Breast epithelium (tissue), 4 donors: Measurements from ENCODE around the gene ABHD14A. TPM values are rescaled to one million over a fixed set of nuclear protein-coding genes. Genes with fewer than 3 reads are reported as not detected.

Experiments used
- DNase-seq, 2 donors: peaks; one replicate each; pipeline ENCODE4 v3.0.0-alpha.2; 2019; ENCODE audit warnings: low spot score in 2 of 2
- H3K27ac ChIP-seq, 2 donors: fragments of 200-600 bp; sonication (generic) in 1 of 2; one replicate each; pipeline ENCODE4 v1.5.1; 2016 to 2019; ENCODE audit warnings: mild to moderate bottlenecking in 1 of 2
- H3K27me3 ChIP-seq, 2 donors: fragments of 200-600 bp; sonication (generic) in 1 of 2; one replicate each; pipeline versions ENCODE4 v1.5.1 to v1.6.0; 2017 to 2019; ENCODE audit warnings: control low read depth in 1 of 2, mild to moderate bottlenecking in 1 of 2
- H3K36me3 ChIP-seq: fragments of 200-600 bp; one replicate; pipeline ENCODE4 v1.5.1; 2019
- H3K4me1 ChIP-seq, 2 donors: fragments of 200-600 bp; sonication (generic); one replicate each; pipeline ENCODE4 v1.5.1; 2016 to 2019; ENCODE audit warnings: control low read depth in 1 of 2
- H3K4me3 ChIP-seq, 3 donors: fragments of 200-600 bp; sonication (generic); 1 replicate in 2 of 3; 2 replicates in 1 of 3; pipeline ENCODE4 v1.5.1; 2016 to 2019; ENCODE audit warnings: mild to moderate bottlenecking in 3 of 3, moderate library complexity in 2 of 3
- H3K9me3 ChIP-seq, 2 donors: fragments of 200-600 bp; sonication (generic) in 1 of 2; one replicate each; pipeline ENCODE4 v1.5.1; 2016 to 2019; ENCODE audit warnings: control low read depth in 1 of 2
- POLR2A ChIP-seq: fragments of 450-650 bp; IDR thresholded peaks from one replicate; pipeline ENCODE4 v1.6.1; 2016; ENCODE audit warnings: antibody characterized with exemption, mild to moderate bottlenecking, moderate library complexity
- POLR2AphosphoS5 ChIP-seq, 3 donors: sonication (generic); formaldehyde crosslinking; IDR thresholded peaks; one replicate each; pipeline ENCODE4 v1.6.1; 2017; ENCODE audit warnings: antibody characterized with exemption in 3 of 3
- intact Hi-C: fragments of 100-400 bp; cut with DNase I; formaldehyde crosslinking; loops from one replicate; pipeline ENCODE4 v1.15.1; 2023; ENCODE audit warnings: low total_unique reads
- total RNA-seq, 3 donors: library from RNA; depleted of rRNA; stranded (reverse); fragments of >200 nt; gene quantifications; one replicate each; pipeline ENCODE4 v1.1.0, GENCODE V29; 2016
- TF ChIP-seq, protein P1 (sequence below), 3 donors: fragments of 450-650 bp; IDR thresholded peaks; one replicate each; pipeline ENCODE4 v1.5.1; 2016 to 2017; ENCODE audit warnings: antibody characterized with exemption in 3 of 3, mild to moderate bottlenecking in 3 of 3, moderate library complexity in 3 of 3

Gene ABHD14A
- total RNA-seq, 3 donors from 2014 or later, result 16.1 to 32.6 (median 17.1) TPM

- TF ChIP-seq POLR2A (no peak), POLR2AphosphoS5 (IDR thresholded peaks at IDR 0.05) (no peak)
- TF ChIP-seq, protein P1, sequence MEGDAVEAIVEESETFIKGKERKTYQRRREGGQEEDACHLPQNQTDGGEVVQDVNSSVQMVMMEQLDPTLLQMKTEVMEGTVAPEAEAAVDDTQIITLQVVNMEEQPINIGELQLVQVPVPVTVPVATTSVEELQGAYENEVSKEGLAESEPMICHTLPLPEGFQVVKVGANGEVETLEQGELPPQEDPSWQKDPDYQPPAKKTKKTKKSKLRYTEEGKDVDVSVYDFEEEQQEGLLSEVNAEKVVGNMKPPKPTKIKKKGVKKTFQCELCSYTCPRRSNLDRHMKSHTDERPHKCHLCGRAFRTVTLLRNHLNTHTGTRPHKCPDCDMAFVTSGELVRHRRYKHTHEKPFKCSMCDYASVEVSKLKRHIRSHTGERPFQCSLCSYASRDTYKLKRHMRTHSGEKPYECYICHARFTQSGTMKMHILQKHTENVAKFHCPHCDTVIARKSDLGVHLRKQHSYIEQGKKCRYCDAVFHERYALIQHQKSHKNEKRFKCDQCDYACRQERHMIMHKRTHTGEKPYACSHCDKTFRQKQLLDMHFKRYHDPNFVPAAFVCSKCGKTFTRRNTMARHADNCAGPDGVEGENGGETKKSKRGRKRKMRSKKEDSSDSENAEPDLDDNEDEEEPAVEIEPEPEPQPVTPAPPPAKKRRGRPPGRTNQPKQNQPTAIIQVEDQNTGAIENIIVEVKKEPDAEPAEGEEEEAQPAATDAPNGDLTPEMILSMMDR (IDR thresholded peaks at IDR 0.05), result no peak
- Histone ChIP-seq H3K4me1 (peaks cover 0 to 5% of the 10 kb centered on the region in 2 donors), H3K4me3 (no peak overlapping the region), H3K9me3 (no peaks in the 10 kb centered on the region), H3K27me3 (no peaks in the 10 kb centered on the region), H3K36me3 (no peaks in the 10 kb centered on the region), H3K27ac (no peak overlapping the region)
- intact Hi-C loops, result no loop called here
- DNase-seq, result no peak
These were observed 16.0 kb upstream of the ABHD14A start for GRCh38 chr3:51958603-51959521.

GRCh38 chr3:51959651-51960050, 15.2 kb upstream of the ABHD14A start:
- H3K9me3 ChIP-seq, result no peaks in the 10 kb centered on the region
- peaks cover 0 to 5% of the 10 kb centered on the region in 2 donors for H3K4me1 ChIP-seq
- no peak overlapping the region for H3K27ac ChIP-seq
- intact Hi-C loops, result loop anchor here (5.0 kb wide), 1 partner anchor 263 kb away; no protein-coding TSS in a partner anchor
- H3K4me3 ChIP-seq, result no peak overlapping the region
- H3K27me3 ChIP-seq, result no peaks in the 10 kb centered on the region
- no peaks in the 10 kb centered on the region for H3K36me3 ChIP-seq
- TF ChIP-seq POLR2AphosphoS5 (IDR thresholded peaks at IDR 0.05) (no peak), POLR2A (no peak)
- TF ChIP-seq, protein P1 (IDR thresholded peaks at IDR 0.05), result no peak
- no peak for DNase-seq

DNA sequence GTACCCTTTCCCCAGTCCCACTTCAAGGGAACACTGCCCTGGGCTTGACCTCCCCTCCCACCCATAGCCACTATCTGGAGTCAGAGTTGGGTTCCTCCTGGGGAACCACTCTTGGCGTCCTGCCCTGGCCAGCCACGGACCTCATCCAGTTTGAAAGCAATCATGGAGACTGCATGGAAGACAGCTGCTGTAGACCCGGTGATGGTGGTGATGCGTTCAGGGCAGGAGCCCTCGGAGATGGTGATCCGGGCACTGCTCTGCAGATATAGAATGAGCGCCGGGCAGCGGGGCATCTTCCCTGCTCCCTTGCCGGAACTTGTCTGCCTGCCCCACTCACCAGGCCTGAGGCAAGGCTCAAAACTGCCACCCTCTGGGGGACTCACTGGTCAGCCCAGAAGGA, 14.5 kb upstream of the ABHD14A start:
- intact Hi-C loops, result loop anchor here (5.0 kb wide), 1 partner anchor 262 kb away; no protein-coding TSS in a partner anchor
- peaks cover 0 to 3% of the 10 kb centered on the region in 2 donors for H3K4me1 ChIP-seq
- TF ChIP-seq POLR2A (no peak), POLR2AphosphoS5 (IDR thresholded peaks at IDR 0.05) (no peak)
- TF ChIP-seq, protein P1 (IDR thresholded peaks at IDR 0.05), result no peak

DNA sequence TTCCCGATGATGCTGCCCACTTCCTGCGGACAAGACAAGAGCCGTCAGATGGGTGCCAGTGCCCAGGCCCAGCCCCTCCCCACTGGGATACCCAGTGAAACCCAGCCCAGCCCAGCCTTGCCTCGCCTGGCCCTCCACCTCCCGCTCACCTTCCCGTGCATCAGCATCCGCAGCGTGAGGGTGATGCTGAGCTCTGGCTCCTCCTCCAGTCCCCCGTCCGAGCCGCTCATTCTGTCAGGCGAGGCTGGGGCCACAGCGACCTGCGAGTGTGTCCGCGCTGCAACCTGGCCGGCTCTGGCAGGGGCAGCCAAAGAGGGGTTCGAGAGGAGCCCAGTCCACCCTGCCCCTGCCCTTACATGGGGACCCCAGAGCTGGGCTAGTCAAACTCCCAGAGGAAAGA, 13.9 kb upstream of the ABHD14A start:
- Histone ChIP-seq H3K9me3 (no peaks in the 10 kb centered on the region), H3K4me1 (peaks cover 2 to 4% of the 10 kb centered on the region in 2 donors), H3K27me3 (no peaks in the 10 kb centered on the region), H3K27ac (no peak overlapping the region), H3K36me3 (no peaks in the 10 kb centered on the region), H3K4me3 (no peak overlapping the region)
- no peak for TF ChIP-seq POLR2A
- TF ChIP-seq, protein P1 (IDR thresholded peaks at IDR 0.05), result no peak
- TF ChIP-seq POLR2AphosphoS5 (IDR thresholded peaks at IDR 0.05), result no peak
- no peak for DNase-seq
- intact Hi-C loops, result loop anchor here (5.0 kb wide), 1 partner anchor 261 kb away; no protein-coding TSS in a partner anchor

More for the DNA sequence above, 14.5 kb upstream of the ABHD14A start:
- Histone ChIP-seq H3K36me3 (no peaks in the 10 kb centered on the region), H3K27me3 (no peaks in the 10 kb centered on the region), H3K27ac (no peak overlapping the region), H3K4me3 (no peak overlapping the region), H3K9me3 (no peaks in the 10 kb centered on the region)
- no peak for DNase-seq
